Endothelial cell of umbilical vein (primary cell): ENCODE results near the gene MRGPRG. TPM values are rescaled to one million over a fixed set of nuclear protein-coding genes. Genes with fewer than 3 reads are reported as not detected.

Source experiments
- BruUV-seq: library from RNA; stranded (reverse); fragments of 400-500 nt; replicated peaks from 2 replicates; lab custom pipeline; 2021; lab: Mats Ljungman, UMichigan
- CTCF ChIA-PET: fragments of 300-600, 350-600 bp; sonication (Branson Sonifier 250); formaldehyde crosslinking; loops from one replicate; lab custom pipeline; 2021; ENCODE audit warnings: antibody characterized with exemption, inconsistent platforms; lab: Charles Lee
- POLR2A ChIA-PET: fragments of 300-600, 350-600 bp; sonication (Branson Sonifier 250); formaldehyde crosslinking; loops from one replicate; lab custom pipeline; 2021; ENCODE audit warnings: antibody characterized with exemption, inconsistent platforms; lab: Charles Lee
- DNase-seq: peaks from one replicate; pipeline ENCODE4 v3.0.0-alpha.2; 2011; ENCODE audit warnings: low read depth, low spot score
- FAIRE-seq: peaks from 2 replicates; lab custom pipeline; 2011; peaks lifted over from hg19 to GRCh38; lab: Jason Lieb, UNC
- H2AFZ ChIP-seq: 2 replicates; pipeline ENCODE4 v1.6.0; 2012; ENCODE audit warnings: low read depth, low read length, control low read depth, inconsistent platforms
- H3K27ac ChIP-seq: 2 replicates; pipeline ENCODE4 v1.5.1; 2011; ENCODE audit warnings: low read depth, mild to moderate bottlenecking, control low read depth, low read length, moderate library complexity; ENCODE audit not compliant: insufficient read depth
- H3K27me3 ChIP-seq, 2 experiments: 2 replicates each; pipeline versions ENCODE4 v1.6.0 to v1.6.1; 2011; ENCODE audit warnings: low read length in 2 of 2, mixed read lengths in 1 of 2; ENCODE audit not compliant: control insufficient read depth in 2 of 2, insufficient read depth in 2 of 2
- H3K36me3 ChIP-seq, 2 experiments: 2 replicates in 1 of 2; 3 replicates in 1 of 2; pipeline ENCODE4 v1.5.1; 2011; ENCODE audit warnings: low read length in 2 of 2, mild to moderate bottlenecking in 1 of 2, moderate library complexity in 1 of 2; ENCODE audit not compliant: control insufficient read depth in 2 of 2, insufficient read depth in 2 of 2; ENCODE audit errors: extremely low read depth in 1 of 2
- H3K4me1 ChIP-seq: 3 replicates; pipeline ENCODE4 v1.5.1; 2011; ENCODE audit warnings: mild to moderate bottlenecking, low read length; ENCODE audit not compliant: control insufficient read depth, insufficient read depth; ENCODE audit errors: extremely low read depth
- H3K4me2 ChIP-seq: 2 replicates; pipeline ENCODE4 v1.6.1; 2011; ENCODE audit warnings: low read length, control low read depth, mixed read lengths; ENCODE audit not compliant: insufficient read depth
- H3K4me3 ChIP-seq, 3 experiments: fragments of 200-600 bp in 1 of 3; sonication (generic), shearing (Covaris generic) in 1 of 3; replicated peaks in 1 of 3; 2 replicates each; pipeline ENCODE4 v1.5.1; 2011 to 2016; ENCODE audit warnings: control low read depth in 3 of 3, low read length in 3 of 3, mild to moderate bottlenecking in 2 of 3, inconsistent platforms in 1 of 3, low read depth in 1 of 3, moderate library complexity in 1 of 3; ENCODE audit not compliant: insufficient read depth in 1 of 3
- H3K79me2 ChIP-seq: 2 replicates; pipeline ENCODE4 v1.6.0; 2012; ENCODE audit warnings: low read length, inconsistent platforms; ENCODE audit not compliant: control insufficient read depth, insufficient read depth
- H3K9ac ChIP-seq: replicated peaks from 2 replicates; pipeline ENCODE3; 2011; ENCODE audit warnings: low read length, control low read depth; ENCODE audit not compliant: insufficient read depth; ENCODE audit errors: extremely low read depth
- H3K9me1 ChIP-seq: replicated peaks from 3 replicates; pipeline ENCODE4 v1.6.0; 2011; ENCODE audit warnings: mild to moderate bottlenecking, low read length; ENCODE audit not compliant: control insufficient read depth, insufficient read depth; ENCODE audit errors: extremely low read depth
- H3K9me3 ChIP-seq: replicated peaks from 2 replicates; pipeline ENCODE4 v1.5.1; 2012; ENCODE audit warnings: low read length, inconsistent platforms; ENCODE audit not compliant: control insufficient read depth, insufficient read depth
- H4K20me1 ChIP-seq: replicated peaks from 2 replicates; pipeline ENCODE3; 2011; ENCODE audit warnings: mild to moderate bottlenecking, low read length; ENCODE audit not compliant: control insufficient read depth, insufficient read depth; ENCODE audit errors: extremely low read depth
- CTCF ChIP-seq, 2 donors: IDR thresholded peaks; 1 replicate in 1 of 2; 2 replicates in 1 of 2; pipeline ENCODE4 v1.5.1; 2011; ENCODE audit warnings: low read length in 2 of 2, mild to moderate bottlenecking in 2 of 2, moderate library complexity in 2 of 2, control low read depth in 1 of 2, inconsistent platforms in 1 of 2, low read depth in 1 of 2; ENCODE audit not compliant: insufficient read depth in 1 of 2; ENCODE audit errors: extremely low read depth in 1 of 2
- EZH2 ChIP-seq: IDR thresholded peaks from 2 replicates; pipeline ENCODE4 v1.6.1; 2012; ENCODE audit warnings: borderline replicate concordance, low read depth, mild to moderate bottlenecking, moderate library complexity, low read length, inconsistent platforms; ENCODE audit not compliant: severe bottlenecking
- FOS ChIP-seq: IDR thresholded peaks from 2 replicates; pipeline ENCODE4 v1.6.1; 2011; ENCODE audit warnings: mild to moderate bottlenecking, low read length, moderate library complexity, borderline replicate concordance; ENCODE audit not compliant: insufficient read depth
- GATA2 ChIP-seq: IDR thresholded peaks from 2 replicates; pipeline ENCODE4 v1.7.0; 2011; ENCODE audit warnings: low read depth, mild to moderate bottlenecking, moderate library complexity, mixed read lengths, low read length; ENCODE audit not compliant: insufficient read length, insufficient read depth
- JUN ChIP-seq: IDR thresholded peaks from 2 replicates; pipeline ENCODE4 v1.6.1; 2011; ENCODE audit warnings: borderline replicate concordance, low read depth; ENCODE audit not compliant: insufficient read length, insufficient read depth
- MAX ChIP-seq: IDR thresholded peaks from 2 replicates; pipeline ENCODE4 v1.6.1; 2011; ENCODE audit not compliant: insufficient read depth, insufficient read length
- MYC ChIP-seq: IDR thresholded peaks from one replicate; pipeline ENCODE4 v1.6.1; 2011; ENCODE audit warnings: mild to moderate bottlenecking, low read depth, low read length
- POLR2A ChIP-seq: IDR thresholded peaks from 2 replicates; pipeline ENCODE4 v1.6.1; 2012; ENCODE audit warnings: low read depth, mild to moderate bottlenecking, control low read depth, low read length
- POLR2AphosphoS5 ChIP-seq: IDR thresholded peaks from 2 replicates; pipeline ENCODE4 v1.6.1; 2012; ENCODE audit warnings: low read depth, mild to moderate bottlenecking, control low read depth, low read length, moderate library complexity; ENCODE audit not compliant: insufficient read depth
- dilution Hi-C: fragments of 300-500 bp; cut with MboI; formaldehyde crosslinking; loops from one replicate; pipeline ENCODE4 v1.15.0; 2019; ENCODE audit warnings: low sequenced_read_pairs; ENCODE audit not compliant: extremely low pct_ligation_motif_present
- intact Hi-C: fragments of 100-400 bp; cut with micrococcal nuclease; formaldehyde crosslinking; loops from one replicate; pipeline ENCODE4 v1.10.0; 2022
- polyA plus RNA-seq, 4 experiments: library from polyadenylated mRNA; depleted of rRNA in 3 of 4; stranded (reverse) in 3 of 4; unstranded in 1 of 4; fragments of >200 nt; gene quantifications; 2 replicates each; pipeline versions ENCODE4 v1.2.1 to v1.2.3, GENCODE V29; 2011 to 2012; ENCODE audit warnings: missing spikeins in 1 of 4
- total RNA-seq: library from RNA; stranded (reverse); gene quantifications from 2 replicates; pipeline ENCODE4 v1.2.3, GENCODE V29; 2021

The MRGPRG gene
- total and polyA plus RNA-seq, 2 donors (not counting 3 experiments of a cell fraction or from before 2014, with no cell fraction given): not detected

- CTCF ChIA-PET: no interaction called here
- Histone ChIP-seq H2AFZ (no peak overlapping the region), H4K20me1 (no peaks in the 10 kb centered on the region), H3K4me2 (no peak overlapping the region), H3K9ac (no peak overlapping the region), H3K4me1 (no peaks in the 10 kb centered on the region), H3K9me3 (no peaks in the 10 kb centered on the region), H3K27me3 (peaks cover 0 to 4% of the 10 kb centered on the region in 2 experiments), H3K36me3 (no peaks in the 10 kb centered on the region), H3K79me2 (no peaks in the 10 kb centered on the region), H3K27ac (no peak overlapping the region), H3K9me1 (no peaks in the 10 kb centered on the region), H3K4me3 (no peak overlapping the region)
- dilution Hi-C loops: no loop called here
- FAIRE-seq (no peak), DNase-seq (no peak)
- TF ChIP-seq MAX (no peak), GATA2 (no peak), MYC (no peak), FOS (no peak), JUN (no peak), POLR2AphosphoS5 (no peak), POLR2A (no peak), CTCF (IDR thresholded peaks at IDR 0.05; ENCODE audit: extremely low read depth in 1 of 2, insufficient read depth in 1 of 2, low read depth in 1 of 2, low read length in 2 of 2) (no peak), EZH2 (no peak)
- intact Hi-C loops: no loop called here
- BruUV-seq: no TSS peak
- POLR2A ChIA-PET: interaction anchor here (0.6 kb wide), 1 partner anchor 16 kb away, joined by 3 read pairs; no protein-coding TSS in a partner anchor
Observed at GRCh38 chr11:3184732-3185347, 33.8 kb downstream of the MRGPRG start.
